GM18907 (cell line): ENCODE measurements around the gene STAT5B.
A peak's percentile ranks its signal among the peaks of the same experiment; 100 is the strongest.

ENCODE experiments used
- ATAC-seq: cut with Tn5 transposase; IDR thresholded peaks from one replicate; pipeline ENCODE4 v1.9.1; 2021; ENCODE audit warnings: mild to moderate bottlenecking, moderate library complexity; ENCODE audit not compliant: unreplicated experiment

Gene STAT5B

DNA sequence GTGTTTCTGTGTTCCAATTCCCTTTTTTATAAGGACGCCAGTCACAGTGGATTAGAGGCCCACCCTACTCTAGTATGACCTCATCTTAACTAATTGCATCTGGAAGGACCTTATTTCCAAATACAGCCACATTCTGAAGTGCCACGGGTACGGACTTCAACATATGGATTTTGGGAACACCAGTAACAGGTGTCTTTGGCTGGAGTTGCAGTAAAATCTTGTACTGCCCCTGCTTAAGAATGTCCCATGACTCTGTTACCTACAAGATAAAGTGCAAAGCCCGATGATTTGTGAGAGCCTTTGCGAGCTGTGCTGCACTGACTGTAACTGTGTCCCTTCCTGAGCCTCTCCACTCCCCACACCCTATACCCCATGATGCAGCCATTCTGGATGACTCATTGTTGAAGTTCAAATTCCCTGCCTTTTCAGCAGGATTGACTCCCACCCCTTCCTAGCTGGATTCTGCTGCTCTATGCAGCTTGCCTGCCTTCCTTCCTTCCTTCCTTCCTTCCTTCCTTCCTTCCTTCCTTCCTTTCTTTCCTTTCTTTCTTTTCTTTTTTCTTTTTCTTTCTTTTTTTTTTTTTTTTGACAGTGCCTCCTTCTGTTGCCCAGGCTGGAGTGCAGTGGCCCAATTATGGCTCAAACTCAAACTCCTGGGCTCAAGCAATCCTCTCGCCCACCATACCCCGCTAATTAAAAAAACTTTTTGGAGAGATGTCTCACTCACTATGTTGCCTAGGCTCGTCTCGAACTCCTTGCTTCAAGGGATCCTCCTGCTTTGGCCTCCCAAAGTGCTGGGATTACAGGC lies 93.1 kb downstream of the STAT5B start:
- no peak for ATAC-seq

GRCh38 chr17:42181851-42182207 lies 94.4 kb downstream of the STAT5B start:
- ATAC-seq: no peak

DNA sequence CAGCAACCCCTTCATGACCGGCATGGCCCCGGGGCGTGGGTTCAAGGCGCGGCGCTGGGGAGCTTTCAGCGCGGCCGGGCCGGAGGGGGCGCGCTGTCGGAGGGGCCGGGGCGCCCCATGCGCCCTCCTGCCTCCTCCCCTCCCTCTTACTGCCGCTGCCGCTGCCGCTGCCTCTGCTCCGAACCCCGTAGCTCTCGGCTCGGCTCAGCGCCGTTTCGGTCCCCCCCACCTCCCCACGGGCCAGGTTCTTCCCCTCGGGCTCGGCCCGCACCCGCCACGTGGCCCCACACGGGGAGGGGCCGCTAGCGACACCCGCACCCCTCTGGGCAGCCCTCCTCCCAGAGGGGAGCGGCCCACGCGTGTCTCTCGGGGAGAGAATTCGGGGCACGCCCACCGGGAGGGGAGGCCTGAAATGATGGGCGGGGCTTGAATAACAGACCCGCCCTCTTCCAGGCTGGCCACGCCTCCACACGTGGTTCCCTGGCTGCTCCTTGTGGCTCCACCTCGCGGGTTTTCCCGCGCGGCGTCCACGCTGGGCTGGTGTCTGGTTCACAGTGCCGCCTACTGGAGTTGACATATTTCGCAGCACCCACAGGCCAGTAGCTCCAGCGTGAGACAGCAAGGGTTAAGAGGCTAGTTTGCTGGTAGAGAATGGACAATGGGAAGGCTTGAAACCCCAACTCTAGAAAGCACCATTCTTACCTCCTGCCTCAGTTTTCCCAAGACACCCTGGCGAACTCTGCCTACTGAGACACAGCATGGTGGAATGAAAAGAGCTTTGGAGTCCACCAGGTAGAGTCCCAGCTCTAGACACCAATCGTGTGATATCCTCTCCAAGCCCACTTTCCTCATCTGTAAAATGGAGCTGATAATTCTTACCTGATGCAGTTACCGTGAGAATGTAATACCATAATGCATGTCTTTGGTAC lies 95.0 kb downstream of the STAT5B start, which contains the start of gene KCNH4:
Gene KCNH4, minus strand, starts transcription at position 221 of the 929 bp plus-strand sequence. Its CDS starts 197 bp downstream, at position 24.
- peak; percentile 38 for ATAC-seq

DNA sequence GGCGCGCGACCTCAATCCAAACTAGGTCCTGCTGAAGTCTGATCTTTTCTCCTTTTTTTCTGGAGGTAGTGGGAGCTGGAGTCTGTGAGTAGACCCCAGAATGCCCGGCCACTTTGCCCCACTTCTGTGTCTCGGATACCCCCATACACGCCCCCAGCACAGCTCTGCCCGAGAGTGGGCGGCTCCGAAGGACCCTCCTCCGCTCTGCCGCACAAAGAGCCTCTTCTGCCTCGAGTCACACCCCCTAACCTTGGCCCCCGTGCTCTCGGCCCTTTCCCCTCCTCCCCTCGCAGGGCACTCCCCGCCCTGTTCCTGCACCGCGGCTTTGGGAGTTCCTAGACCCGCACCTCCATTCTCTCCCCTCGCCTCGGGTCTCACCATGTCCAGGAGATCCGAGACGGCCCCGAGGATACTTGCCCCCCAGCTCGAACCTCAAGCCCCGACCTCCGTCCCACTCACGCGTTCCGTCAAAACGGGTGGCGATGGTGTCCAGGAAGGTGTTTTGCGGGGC lies 95.7 kb downstream of the STAT5B start:
- ATAC-seq: no peak

DNA sequence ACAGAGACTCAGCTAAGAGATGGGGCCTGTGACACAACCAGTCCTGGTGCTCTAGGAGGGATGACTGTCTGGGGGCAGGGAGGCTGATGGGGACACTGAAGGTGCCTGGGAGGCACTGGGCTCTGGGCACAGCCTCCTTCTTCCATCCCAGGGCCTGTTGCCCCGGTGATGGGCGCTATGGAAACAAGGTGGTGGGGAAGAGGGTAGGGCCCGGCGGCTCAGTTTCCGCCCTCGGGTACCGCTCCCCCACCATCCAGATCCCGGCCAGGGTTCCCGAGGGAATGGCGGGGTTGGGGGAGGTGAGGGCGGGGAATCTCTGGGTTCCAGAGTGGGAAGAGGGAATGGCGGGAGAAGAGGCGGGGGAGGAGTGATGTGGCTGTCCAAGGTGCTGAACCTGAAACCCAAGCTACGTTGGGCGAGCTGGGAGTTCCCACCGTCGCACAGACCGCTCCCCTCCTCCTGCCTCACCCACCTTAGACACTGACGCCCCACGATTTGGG lies 96.2 kb downstream of the STAT5B start:
- no peak for ATAC-seq

- no peak for ATAC-seq
Measured at GRCh38 chr17:42179335-42179734, 96.9 kb downstream of the STAT5B start.

DNA sequence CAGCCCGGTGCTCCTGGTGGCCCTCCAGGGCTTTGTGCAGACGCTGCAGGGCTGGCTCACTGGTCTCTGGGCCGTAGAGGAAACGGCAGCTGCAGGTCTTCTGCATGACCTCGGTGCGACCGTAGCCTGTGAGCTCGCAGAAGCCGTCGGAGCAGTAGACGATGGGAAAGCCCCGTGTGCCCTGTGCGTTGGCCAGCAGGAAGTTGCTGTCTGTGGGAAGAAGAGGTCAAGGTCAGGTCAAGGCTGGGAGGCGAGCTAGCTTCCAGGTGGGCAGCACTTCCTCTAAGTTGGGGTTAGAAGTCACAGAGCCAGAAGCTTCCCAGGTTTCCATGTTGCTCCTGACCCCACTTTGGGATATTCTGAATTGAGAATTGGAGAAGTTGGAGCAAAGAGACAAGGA lies 97.4 kb downstream of the STAT5B start:
- ATAC-seq: no peak

DNA sequence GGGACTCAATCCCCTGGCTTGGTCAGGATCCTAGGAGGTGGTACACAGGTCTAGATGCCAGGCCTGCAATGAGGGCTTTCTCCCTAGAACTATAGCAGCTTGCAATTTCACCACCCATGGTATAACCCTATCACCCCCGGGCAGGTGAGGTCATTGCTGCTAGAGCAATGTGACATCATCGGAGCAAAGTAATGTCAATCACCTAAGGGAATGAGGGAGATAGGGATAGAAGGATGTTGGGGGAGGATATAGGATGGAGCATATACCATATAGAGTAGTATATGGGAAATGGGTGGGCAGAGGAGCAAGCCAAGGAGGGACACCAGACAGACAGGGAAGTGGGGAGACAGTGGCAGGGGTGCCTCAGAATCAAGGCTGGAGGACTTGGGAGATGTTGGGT lies 98.5 kb downstream of the STAT5B start:
- ATAC-seq: no peak

GRCh38 chr17:42174126-42174783 lies 101.9 kb downstream of the STAT5B start:
- ATAC-seq: no peak

- ATAC-seq: no peak
Measured at GRCh38 chr17:42171831-42172230, 104.4 kb downstream of the STAT5B start.

- ATAC-seq: no peak
Measured at GRCh38 chr17:42169351-42169750, 106.8 kb downstream of the STAT5B start.

GRCh38 chr17:42167807-42168206 lies 108.4 kb downstream of the STAT5B start:
- ATAC-seq: no peak

DNA sequence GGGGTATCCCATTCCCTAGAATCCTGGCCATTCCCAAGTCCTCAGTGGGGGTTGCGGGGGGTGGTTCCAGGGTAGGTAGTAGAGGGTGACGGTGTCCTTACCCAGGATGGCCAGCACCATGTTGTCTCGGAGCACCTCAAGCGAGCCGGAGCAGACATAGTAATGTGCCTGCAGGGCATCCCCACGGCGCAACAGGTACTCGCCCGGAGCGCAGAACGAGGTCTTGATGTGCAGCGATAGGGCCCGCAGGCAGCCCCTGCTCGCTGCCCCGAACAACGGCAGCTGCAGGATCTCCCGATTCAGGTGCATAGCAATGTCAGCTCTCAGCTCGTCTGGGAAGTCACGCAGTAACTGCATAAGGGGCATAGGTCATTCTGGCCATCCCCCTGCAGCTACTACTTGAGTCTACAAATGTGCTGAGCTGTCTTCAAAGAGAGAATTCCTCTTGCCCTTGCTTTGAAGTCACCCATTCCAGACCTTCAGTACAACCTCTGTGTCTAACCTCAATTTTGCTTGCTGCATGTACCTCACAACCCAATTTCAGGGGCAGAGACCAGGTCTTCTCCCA lies 109.9 kb downstream of the STAT5B start:
- ATAC-seq: no peak

GRCh38 chr17:42165751-42166150 lies 110.4 kb downstream of the STAT5B start:
- no peak for ATAC-seq

DNA sequence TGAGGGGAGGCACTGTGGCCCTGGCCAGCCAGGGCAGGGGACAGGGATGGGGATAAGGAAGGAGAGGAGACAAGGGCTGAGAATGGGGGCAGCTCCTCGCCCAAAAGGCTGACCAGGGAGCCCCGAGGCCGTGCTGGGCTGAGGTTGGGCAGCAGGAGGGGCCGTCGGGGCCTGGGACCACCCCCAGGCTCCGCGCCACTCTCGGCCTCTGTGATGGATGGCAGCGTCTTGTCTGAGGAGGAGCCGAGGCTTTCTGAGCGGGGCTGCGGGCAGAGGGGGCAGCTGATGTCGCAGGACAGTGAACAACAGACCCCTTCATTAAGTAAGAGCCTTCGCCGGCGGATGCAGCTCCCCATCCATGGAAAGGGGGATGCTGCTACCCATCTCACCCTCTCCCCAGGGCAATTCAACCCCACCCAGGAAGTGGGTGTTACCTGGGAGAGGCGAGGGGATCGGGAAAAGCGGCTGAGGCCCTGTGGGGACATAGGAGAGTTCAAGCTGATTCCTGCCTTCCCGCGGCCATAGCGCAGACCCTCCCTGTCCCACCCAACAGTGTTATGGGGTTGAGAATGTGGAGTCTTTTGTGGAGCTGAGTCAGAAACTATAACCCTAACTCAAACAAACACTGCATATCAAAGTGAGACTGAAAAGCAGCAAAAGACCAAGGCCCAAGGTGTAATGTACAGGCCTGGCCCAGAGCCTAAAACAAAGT lies 112.3 kb downstream of the STAT5B start:
- no peak for ATAC-seq

- ATAC-seq: no peak
Measured at GRCh38 chr17:42163113-42163512, 113.1 kb downstream of the STAT5B start.

GRCh38 chr17:42160531-42160910 lies 115.7 kb downstream of the STAT5B start:
- no peak for ATAC-seq

DNA sequence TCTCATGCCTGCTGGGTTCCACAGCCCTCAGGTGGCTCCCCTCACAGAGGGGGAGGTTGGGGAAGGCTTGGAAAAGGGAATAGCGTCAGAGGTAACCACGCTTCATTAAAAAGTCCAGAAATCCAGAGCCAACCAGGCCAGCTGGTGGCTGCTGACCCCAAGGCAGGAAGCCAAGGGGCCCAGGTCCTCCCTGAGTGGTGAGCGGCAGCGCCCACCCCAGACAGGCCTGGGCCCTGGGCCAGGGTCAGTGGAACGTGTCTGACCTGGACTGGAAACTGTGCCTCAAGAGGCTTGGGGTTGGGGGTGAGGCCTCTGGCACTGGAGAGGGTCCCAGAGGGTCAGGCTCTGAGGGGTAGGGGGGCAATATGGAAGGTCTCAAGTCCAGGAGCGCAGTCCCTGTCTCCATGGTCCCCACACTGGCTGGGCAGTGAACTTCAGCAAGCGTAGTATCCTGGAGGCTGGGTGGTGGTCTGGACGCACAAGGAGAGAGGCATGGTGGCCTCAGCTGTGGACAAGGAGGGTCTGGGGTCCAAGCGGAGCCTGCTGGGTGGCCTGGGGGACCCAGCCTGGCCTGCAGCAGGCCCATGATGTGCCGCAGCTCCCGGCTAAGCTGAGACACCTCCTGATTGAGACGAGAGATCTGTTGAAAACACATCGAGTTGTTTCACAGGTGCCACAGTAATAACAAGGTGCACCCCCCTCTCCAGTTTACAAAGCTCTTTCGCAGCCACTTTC lies 116.2 kb downstream of the STAT5B start:
- ATAC-seq: no peak

GRCh38 chr17:42155614-42156045 lies 120.6 kb downstream of the STAT5B start:
- no peak for ATAC-seq
